Measurements from ENCODE around the gene CFDP1. TPM values are rescaled to one million over a fixed set of nuclear protein-coding genes. Genes with fewer than 3 reads are reported as not detected.

CFDP1 gene
- total and polyA plus RNA-seq, 2 of the 13 experiments (the other 11 are each of a cell fraction or from before 2014, with no cell fraction given) = 78.6 to 153 TPM

- TF ChIP-seq ZNF318 (CRISPR knock-in tag; IDR thresholded peaks at IDR 0.05) (peak; percentile 90; the same call in 1 of the 2 replicates), ZBTB10 (CRISPR knock-in tag; IDR thresholded peaks at IDR 0.05; ENCODE audit: borderline replicate concordance) (peak; percentile 88), ELF4 (CRISPR knock-in tag; IDR thresholded peaks at IDR 0.05; ENCODE audit: borderline replicate concordance) (peak; percentile 86), ASH2L (IDR thresholded peaks at IDR 0.05; ENCODE audit: insufficient read length, low read depth, low read length) (peak; percentile 78), AFF4 (CRISPR knock-in tag; IDR thresholded peaks at IDR 0.05) (no peak), NCOA2 (CRISPR knock-in tag; IDR thresholded peaks at IDR 0.05) (peak; percentile 20; the same call in 1 of the 2 replicates), ZBTB14 (CRISPR knock-in tag; IDR thresholded peaks at IDR 0.05) (no peak; the same call in 1 of the 2 replicates), JUND (CRISPR knock-in tag; IDR thresholded peaks at IDR 0.05) (no peak), ZNF263 (CRISPR knock-in tag; IDR thresholded peaks at IDR 0.05) (peak; percentile 42; the same call in 1 of the 2 replicates)
Observed at GRCh38 chr16:75433732-75434413, 570 bp upstream of the CFDP1 start (continued).

All from HepG2 (cell line).